ENCODE measurements around the gene MGMT. TPM values are rescaled to one million over a fixed set of nuclear protein-coding genes. Genes with fewer than 3 reads are reported as not detected.

The MGMT gene
- total and polyA plus RNA-seq, 2 of the 4 experiments (the other 2 are of a cell fraction) = 11.5 to 17.8 TPM

- TF ChIP-seq RCOR1 (IDR thresholded peaks at IDR 0.05; ENCODE audit: insufficient replicate concordance, low read length) = no peak
- TF ChIP-seq MAFK (IDR thresholded peaks at IDR 0.05; ENCODE audit: low read depth, low read length) = no peak
These were observed 278.2 kb downstream of the MGMT start (continued) for GRCh38 chr10:129745186-129745750.

GRCh38 chr10:129754211-129755050 is 287.4 kb downstream of the MGMT start:
- H2AFZ ChIP-seq (replicated peaks; ENCODE audit: low read length, poor library complexity) = no peak overlapping the region
- H3K18ac ChIP-seq (ENCODE audit: low read depth, low read length) = no peak overlapping the region
- ChIA-PET CTCF (no interaction called here), POLR2A (ENCODE audit: unreplicated experiment) (no interaction called here)
- no peak overlapping the region for H2BK120ac ChIP-seq (ENCODE audit: low read depth, low read length)
- no peak overlapping the region for H3K4me3 ChIP-seq (ENCODE audit: insufficient read depth, low read depth, low read length)
- H3K14ac ChIP-seq (replicated peaks; ENCODE audit: low read depth, low read length) = no peak overlapping the region
- H3K79me1 ChIP-seq (ENCODE audit: low read depth in 1 of 2, low read length in 2 of 2) = no peaks in the 10 kb centered on the region
- no peak overlapping the region for H2BK15ac ChIP-seq (ENCODE audit: low read depth, low read length)
- H3K9me3 ChIP-seq (ENCODE audit: control insufficient read depth, insufficient read depth, low read length) = peaks cover 11% of the 10 kb centered on the region
- H3K4me2 ChIP-seq (ENCODE audit: low read depth, low read length) = no peak overlapping the region
- no peak for TF ChIP-seq MAZ (IDR thresholded peaks at IDR 0.05; ENCODE audit: borderline replicate concordance, low read depth, low read length)
- TF ChIP-seq POLR2A (IDR thresholded peaks at IDR 0.05; ENCODE audit: low read depth, low read length) = no peak
- TF ChIP-seq RCOR1 (IDR thresholded peaks at IDR 0.05; ENCODE audit: insufficient replicate concordance, low read length) = no peak
- TF ChIP-seq RFX5 (IDR thresholded peaks at IDR 0.05; ENCODE audit: low read depth, low read length) = no peak
- TF ChIP-seq CTCF (conservative IDR thresholded peaks at IDR 0.05; ENCODE audit: low read depth, low read length) = no peak
- TF ChIP-seq CHD1 (IDR thresholded peaks at IDR 0.05; ENCODE audit: low read depth, low read length) = no peak
- no peak for TF ChIP-seq CEBPB (IDR thresholded peaks at IDR 0.05; ENCODE audit: low read depth, low read length)
- no peak overlapping the region for H4K91ac ChIP-seq (ENCODE audit: insufficient read depth, low read depth, low read length)
- no peaks in the 10 kb centered on the region for H3K4me1 ChIP-seq (ENCODE audit: control insufficient read depth, insufficient read depth, low read length)
- H3K27me3 ChIP-seq (ENCODE audit: control insufficient read depth, insufficient read depth, low read length) = no peaks in the 10 kb centered on the region
- H3K9ac ChIP-seq (ENCODE audit: low read depth, low read length) = no peak overlapping the region
- no peaks in the 10 kb centered on the region for H4K20me1 ChIP-seq (ENCODE audit: insufficient read depth, low read length)
- DNase-seq (no peak), ATAC-seq (ENCODE audit: low read depth) (no peak)
- dilution Hi-C loops (cut with HindIII; ENCODE audit: low sequenced_read_pairs, unreplicated experiment) (no loop called here), intact Hi-C loops (cut with micrococcal nuclease) (no loop called here), in situ Hi-C loops (cut with MboI; ENCODE audit: low sequenced_read_pairs) (no loop called here)
- H3K36me3 ChIP-seq (ENCODE audit: control insufficient read depth, insufficient read depth, low read length) = peaks cover under 1% of the 10 kb centered on the region; the same call in 1 of the 2 replicates
- H2AK5ac ChIP-seq (ENCODE audit: low read depth, low read length) = no peak overlapping the region
- no peak overlapping the region for H3K56ac ChIP-seq (ENCODE audit: extremely low read depth, insufficient read depth, low read length)
- no TSS peak for BruUV-seq (replicated peaks)
- no peak overlapping the region for H2BK5ac ChIP-seq (ENCODE audit: low read depth, low read length, poor library complexity, severe bottlenecking)
- no peak overlapping the region for H2AK9ac ChIP-seq (replicated peaks; ENCODE audit: low read depth, low read length, poor library complexity)
- H4K5ac ChIP-seq (ENCODE audit: low read depth, low read length) = no peak overlapping the region
- whole genome bisulfite sequencing, 2 experiments (ENCODE audit: extremely low coverage in 2 of 2, insufficient read length in 1 of 2) = no CpG with 5 or more reads among the region's 11 CpGs
- H3K4ac ChIP-seq (ENCODE audit: low read depth, low read length) = no peak overlapping the region
- no peaks in the 10 kb centered on the region for H3K9me1 ChIP-seq (ENCODE audit: insufficient read depth, low read length)
- no peak overlapping the region for H4K8ac ChIP-seq (ENCODE audit: low read depth in 2 of 2, low read length in 2 of 2)
- H2BK20ac ChIP-seq (ENCODE audit: low read depth, low read length) = no peak overlapping the region
- no peak overlapping the region for H3K27ac ChIP-seq (ENCODE audit: insufficient read depth, low read length)
- H3K23ac ChIP-seq (ENCODE audit: low read depth, low read length) = no peak overlapping the region

All from IMR-90 (cell line).